ENCODE measurements around the gene ADSS2.

DNA sequence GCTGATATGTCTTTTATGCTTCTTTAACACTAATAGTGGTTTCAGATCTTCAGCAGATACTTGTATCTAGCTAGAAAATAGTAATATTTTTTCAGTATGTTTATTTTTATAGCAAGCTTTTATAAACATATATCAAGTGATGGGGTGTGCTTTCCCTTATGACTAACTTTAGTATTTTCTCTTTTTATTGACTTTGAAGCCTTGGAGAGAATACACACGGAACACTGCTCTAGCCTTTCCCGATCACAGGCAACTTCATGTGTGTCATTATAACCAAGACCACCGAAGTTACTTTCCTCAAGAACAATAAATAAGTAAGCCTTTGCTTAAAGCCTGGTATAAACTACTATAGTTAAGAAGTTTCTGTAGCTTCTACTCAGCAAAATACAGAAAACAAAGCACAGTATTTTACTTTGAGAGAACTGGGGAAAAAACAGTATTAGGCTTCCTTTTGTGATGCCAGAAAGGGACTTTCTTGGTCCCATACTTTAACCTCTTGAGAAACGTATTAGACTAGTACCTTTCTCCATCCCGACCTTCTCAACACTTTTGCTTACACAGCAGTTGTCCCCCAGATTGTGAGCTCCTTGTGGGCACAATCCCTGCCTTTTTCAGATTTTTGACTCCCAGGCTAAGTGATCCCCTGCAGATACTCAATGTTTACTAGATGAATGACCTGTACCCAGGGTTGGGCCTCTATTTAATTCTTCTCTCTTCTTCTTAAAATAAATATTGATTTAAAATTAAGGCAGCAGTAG is 3.3 kb downstream of the ADSS2 start:
- TF ChIP-seq, protein P1, sequence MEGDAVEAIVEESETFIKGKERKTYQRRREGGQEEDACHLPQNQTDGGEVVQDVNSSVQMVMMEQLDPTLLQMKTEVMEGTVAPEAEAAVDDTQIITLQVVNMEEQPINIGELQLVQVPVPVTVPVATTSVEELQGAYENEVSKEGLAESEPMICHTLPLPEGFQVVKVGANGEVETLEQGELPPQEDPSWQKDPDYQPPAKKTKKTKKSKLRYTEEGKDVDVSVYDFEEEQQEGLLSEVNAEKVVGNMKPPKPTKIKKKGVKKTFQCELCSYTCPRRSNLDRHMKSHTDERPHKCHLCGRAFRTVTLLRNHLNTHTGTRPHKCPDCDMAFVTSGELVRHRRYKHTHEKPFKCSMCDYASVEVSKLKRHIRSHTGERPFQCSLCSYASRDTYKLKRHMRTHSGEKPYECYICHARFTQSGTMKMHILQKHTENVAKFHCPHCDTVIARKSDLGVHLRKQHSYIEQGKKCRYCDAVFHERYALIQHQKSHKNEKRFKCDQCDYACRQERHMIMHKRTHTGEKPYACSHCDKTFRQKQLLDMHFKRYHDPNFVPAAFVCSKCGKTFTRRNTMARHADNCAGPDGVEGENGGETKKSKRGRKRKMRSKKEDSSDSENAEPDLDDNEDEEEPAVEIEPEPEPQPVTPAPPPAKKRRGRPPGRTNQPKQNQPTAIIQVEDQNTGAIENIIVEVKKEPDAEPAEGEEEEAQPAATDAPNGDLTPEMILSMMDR (IDR thresholded peaks at IDR 0.05; ENCODE audit: borderline replicate concordance, extremely low read depth, low read length, poor library complexity, severe bottlenecking): no peak
- no peak for TF ChIP-seq EZH2 (IDR thresholded peaks at IDR 0.05; ENCODE audit: borderline replicate concordance, low read depth, low read length, severe bottlenecking)
